RPMI8226 (cell line): ENCODE data around the gene KRT17.
"Not testable (repeated sequence)": the region's sequence is repeated elsewhere in the genome, so short reads cannot be mapped to it uniquely, and the experiment has no call there.

Experiments
- DNase-seq: peaks from one replicate; pipeline ENCODE4 v3.0.0-alpha.2; 2015

KRT17 gene

DNA sequence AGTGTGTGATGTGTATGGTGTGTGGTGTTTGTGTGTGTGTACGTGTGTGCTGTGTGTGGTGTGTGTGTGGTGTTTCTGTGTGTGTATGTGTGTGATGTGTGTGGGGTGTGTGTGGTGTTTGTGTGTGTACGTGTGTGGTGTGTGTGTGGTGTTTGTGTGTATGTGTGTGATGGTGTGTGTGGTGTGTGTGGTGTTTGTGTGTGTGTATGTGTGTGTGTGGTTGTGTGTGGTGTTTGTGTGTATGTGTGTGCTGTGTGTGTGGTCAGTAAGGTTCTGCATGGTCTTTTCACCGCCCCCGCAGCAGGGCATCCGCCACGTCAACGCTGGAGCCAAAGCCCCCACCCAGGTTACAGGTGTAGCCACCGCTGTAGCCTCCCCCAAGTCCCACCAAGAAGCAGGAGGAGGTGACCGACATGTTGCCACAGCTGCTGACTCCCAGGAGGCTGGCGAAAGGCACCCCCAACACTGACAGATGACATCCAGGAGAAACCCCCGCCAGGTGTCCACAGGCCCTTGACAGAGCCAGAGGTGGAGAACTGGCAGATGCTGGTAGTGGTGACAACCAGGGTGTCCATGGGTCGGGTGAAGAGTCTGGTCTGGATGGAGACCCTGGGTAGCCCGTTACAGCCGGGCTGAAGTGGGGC lies 9.3 kb upstream of the KRT17 start:
- peak; percentile 34 for DNase-seq

DNA sequence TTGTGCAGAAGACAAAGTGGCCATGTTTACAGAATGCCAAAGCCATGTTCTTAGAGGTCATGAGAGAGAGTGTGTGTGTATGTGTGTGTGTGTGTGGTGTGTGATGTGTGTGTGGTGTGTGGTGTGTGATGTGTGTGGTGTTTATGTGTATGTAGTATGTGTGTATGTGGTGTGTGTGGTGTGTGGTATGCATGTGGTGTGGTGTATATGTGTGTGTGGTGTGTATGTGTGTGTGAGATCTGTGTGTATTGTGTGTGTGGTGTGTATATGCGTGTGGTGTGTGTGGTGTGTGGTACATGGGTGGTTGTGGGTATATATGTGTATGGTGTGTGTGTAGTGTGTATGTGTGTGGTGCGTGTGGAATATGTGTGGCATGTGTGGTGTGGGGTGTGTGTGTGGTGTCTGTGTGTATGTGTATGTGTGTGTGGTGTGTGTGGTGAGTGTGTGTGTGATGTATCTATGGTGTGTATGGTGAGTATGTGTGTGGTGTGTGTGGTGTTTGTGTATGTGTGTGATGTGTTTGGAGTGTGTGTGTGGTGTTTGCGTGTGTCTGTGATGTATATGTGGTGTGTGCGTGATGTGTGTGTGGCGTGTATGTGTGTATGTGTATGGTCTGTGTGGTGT lies 8.2 kb upstream of the KRT17 start:
- no peak for DNase-seq

DNA sequence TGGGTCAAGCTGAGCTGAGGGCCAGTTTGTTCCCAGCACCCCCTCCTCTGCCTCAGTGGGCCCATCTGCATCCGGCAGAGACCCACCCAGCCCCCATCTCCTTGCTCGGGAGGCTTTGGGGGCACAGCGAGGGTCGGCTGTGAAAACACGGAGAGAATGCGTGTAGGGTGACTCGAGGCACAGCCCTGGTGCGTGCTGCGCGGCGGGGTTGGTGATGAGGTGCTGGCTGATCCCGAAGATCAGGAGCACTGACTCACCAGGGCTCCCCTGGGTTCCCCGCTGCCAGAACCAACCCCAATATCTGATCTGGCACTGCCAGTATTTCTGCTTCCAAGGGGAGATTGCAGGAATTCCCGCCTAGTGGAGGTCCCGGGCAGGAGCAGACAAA lies 7.5 kb upstream of the KRT17 start:
- DNase-seq, result no peak

DNA sequence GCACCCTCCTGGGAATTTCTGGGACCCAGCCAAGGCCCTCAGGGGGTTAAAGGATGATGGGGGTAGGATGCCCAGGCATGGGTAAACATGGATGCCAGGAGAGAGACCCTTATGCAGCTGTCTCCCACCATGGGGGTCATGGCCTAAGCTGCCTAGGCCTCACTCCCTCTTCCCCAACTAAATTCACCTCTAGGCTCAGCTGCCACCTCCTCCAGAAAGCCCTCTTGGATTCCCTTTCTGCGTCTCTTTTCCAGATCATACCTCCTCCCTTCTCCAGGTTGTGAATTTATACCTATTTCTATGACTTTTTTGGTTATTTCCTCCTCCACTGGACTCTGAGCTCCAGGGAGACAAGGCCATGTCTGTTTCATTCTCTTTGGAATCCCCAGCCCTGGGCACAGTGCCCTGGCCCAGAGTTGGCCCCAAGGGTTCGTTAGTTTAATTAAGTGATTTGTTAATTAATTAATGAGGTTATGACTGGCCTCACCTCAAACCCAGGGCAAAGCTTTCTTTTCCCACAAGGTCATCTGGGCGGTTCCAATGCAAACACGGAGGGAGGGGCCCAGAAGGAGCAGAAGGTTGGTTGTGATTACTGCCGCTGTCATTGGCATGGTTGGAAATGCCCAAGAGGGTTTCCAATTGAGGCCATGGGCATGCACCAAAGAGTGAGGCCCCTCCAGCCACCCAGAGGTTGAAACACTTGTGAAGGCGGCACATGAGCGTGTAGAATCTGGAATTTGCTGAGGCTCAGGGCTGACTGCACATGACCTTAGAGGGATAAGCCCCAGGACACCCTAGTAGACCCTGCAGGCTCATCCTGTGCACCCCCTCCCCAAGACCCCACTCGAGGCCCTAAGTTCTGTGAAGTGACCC lies 6.9 kb upstream of the KRT17 start:
- DNase-seq, result no peak

DNA sequence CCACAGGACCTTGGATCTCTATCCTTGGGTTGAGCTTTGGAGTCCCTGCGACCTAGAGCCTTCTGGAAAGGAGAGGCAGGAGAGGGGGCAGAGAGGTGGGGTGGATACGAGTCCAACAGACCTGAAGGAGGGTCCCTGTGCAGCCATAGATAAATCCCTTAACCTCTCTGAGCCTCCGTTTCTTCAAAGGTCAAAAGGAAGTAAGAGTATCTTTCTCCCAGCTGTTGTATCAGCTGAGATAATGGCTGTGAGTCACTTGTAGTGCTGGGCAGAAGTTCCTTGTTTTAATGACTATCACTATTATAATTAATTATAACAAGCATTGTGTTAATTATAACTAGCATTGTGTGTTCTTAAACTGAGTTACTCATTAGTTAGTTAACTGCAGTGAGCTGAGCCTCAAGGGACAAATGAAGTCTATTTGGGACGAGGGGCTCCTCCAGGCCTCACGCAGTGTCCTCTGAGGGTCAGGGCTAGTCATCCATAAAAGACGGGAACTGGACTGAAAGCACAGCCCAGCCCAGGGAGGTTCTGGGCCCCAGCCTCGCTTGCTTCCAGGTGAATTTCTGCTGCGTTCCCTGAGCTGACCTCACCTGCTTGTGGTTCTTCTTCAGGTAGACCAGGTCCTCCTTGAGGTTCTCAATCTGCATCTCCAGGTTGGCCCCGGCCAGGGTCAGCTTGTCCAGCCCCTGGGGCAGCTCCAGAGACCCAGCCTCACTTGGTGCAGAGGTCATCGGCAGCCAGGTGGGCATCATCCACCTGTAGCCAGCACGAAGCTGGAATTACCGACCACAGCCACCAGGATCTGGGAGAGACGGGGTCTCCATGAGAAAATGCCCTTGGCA lies 5.7 kb upstream of the KRT17 start:
- no peak for DNase-seq

DNA sequence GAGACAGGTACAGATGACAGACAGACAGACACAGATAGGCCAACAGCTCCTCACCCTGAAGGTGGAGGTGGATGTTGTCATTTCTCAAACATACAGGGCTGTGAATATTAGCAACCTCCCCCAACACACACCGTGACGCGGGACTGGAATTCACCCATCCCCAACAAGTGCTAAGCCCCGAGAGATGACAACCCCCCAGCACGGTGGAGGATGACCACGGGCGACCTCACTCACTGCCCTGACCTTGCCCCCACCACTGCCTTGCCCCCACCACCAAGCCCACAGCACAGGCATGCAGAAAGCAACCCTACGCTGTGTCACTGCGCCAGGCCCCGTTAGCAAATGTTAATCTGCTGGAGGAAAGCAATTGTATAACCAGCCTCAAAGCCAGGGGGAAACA lies 4.9 kb upstream of the KRT17 start:
- DNase-seq, result no peak

DNA sequence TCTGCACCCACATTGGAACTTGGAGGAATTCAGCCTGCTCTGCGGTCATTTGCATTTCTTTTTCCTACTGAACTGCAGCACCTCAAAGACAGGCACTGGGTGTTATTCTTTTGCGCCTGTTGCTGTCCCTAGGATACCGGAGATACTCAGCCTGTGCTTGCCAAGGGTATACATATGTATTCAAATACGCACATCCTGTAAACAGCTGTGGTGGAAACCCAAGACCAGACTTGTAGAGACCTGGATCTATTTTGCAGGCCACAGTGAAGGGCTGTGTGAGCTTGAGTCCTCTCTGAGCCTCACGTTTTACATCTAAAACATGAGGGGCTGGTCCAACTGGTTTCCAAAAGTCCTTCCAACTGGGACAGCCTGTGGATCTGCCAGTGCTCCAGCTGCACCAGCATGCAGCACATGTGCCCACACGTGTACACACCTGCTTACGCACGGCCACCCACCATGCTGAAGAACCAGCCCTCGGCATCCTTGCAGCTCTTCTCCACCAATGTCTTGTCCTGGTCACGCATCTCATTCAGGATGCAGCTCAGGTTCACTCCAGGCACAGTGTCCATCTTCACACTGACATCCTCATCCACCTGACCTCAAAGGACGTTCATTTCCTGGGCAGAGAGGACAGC lies 4.4 kb upstream of the KRT17 start:
- DNase-seq, result not testable (repeated sequence)

DNA sequence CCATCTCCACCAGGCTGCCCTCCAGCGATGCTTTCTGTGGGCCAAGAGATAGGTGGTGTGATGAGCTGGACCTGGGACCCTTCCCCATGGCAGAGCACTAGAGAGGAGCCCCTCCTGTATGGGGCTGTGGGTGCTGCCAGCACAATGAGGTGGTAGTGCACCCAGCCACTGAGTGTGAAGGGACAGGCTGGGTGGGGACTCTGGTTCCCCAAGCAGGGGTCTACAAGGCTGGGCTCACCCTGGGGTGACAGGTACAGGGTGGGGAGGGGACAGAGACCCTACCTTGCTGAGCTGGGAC lies 3.6 kb upstream of the KRT17 start:
- DNase-seq, result not testable (repeated sequence)

DNA sequence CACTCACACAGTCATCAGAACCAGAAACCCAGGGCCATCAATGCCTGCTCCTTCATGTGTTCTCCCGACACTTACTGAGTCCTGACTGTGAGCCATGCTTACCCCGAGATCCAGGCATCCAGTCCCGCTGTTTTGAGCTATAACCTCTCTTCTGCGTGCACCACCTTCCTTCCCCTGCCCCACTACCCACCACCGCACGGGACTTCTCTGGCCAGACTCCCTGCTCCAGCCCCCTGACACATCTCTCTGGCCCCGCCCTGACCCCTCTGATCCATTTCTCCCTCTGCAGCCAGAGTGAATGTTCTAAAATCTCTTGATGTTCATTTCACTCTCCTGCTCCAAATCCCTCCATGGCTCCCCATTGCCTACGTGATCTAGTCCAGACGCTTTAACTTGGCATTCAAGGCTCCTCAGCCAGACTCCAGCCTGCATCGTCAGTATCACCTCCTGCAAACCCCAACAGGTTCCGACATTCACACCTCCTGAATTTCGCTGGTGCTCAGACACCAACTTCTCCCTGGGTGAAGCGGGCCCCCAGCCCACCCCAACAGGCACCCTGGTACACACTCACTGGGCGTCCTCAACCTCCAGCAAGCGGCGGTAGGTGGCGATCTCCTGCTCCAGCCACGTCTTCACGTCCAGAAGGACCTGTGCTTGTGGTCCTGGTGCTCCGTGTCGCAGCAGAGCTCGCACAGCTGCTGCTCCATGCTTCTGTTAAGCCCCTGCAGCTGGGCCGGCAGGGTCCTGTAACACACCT lies 3.1 kb upstream of the KRT17 start:
- DNase-seq, result no peak

DNA sequence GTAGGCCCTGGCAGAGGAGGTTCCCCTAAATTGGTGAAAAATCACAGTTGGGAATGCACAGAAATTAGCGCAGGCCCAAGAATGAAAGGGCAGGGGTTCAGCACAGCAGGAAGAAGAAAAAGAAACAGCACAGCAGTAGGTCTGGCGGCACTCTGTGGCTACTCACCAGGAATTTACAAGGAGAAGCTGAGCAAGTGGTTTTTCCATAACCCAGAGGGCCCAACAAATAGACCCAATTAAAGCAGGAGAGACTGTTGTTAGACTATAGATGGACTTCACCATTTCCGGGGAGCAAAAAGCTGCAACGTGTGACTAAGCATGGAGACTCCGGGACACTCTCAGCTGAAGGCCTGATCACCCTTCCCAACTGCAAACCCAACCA lies 2.5 kb upstream of the KRT17 start:
- not testable (repeated sequence) for DNase-seq

DNA sequence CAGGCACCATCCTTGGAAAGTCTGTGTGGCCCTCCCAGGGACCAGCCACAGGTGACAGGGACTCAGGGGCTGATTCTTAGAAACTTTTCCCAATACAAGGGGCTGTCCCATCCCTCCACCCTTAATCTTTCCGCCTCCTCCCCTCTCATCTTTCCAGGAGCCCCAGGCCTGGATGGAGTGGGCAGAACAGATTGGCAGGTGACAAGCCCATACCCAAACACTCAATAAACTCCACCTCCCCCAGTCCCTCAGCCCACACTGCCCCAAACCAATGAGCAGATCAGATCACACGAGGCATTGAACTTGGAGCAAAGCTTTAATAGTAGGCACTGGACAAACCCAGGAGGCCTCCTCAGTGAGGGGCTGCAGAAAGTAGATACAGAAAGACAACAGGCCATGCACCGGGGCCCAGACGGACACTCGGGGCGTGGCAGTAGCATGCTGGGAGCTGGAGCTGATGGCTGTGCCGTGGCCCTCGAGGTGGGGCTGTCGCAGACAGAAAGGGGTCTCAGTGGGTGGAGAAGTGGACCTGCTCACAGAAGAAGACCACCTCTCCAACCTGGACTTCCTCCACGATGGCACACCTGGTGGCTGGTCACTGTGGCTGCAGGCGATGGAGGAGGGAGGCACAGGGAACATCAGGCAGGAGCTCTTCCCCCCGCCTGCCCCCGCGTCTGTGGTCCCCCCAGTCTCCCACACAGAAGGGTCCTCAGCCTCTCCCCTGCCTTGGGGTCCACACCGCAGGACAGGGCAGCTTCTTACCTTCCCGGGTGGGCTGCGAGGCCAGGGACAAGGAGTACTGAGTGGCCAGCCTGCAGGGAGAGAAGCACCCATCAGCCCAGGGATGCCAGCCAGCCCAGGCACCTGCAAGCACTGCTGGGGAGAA lies 1.9 kb upstream of the KRT17 start:
- not testable (repeated sequence) for DNase-seq

DNA sequence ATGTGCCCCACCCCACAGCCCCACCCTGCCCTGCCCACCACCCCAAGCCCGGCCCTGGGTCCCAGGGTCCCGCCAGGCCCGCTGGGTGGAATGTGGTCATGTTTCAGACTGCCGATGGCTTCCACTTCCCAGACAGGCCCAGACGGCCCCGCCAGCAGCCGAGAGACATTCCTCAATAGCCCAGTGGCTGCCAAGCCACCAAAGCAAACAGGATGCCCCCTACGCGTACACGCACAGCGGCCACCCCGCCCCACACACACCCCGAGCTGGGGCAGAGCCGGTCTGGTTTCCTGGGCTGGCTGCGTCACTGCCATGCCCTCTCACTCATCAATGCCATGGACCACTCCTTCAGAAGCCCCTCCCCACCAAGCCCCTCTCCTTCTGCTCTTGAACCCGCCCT lies 1.2 kb upstream of the KRT17 start:
- DNase-seq, result no peak

DNA sequence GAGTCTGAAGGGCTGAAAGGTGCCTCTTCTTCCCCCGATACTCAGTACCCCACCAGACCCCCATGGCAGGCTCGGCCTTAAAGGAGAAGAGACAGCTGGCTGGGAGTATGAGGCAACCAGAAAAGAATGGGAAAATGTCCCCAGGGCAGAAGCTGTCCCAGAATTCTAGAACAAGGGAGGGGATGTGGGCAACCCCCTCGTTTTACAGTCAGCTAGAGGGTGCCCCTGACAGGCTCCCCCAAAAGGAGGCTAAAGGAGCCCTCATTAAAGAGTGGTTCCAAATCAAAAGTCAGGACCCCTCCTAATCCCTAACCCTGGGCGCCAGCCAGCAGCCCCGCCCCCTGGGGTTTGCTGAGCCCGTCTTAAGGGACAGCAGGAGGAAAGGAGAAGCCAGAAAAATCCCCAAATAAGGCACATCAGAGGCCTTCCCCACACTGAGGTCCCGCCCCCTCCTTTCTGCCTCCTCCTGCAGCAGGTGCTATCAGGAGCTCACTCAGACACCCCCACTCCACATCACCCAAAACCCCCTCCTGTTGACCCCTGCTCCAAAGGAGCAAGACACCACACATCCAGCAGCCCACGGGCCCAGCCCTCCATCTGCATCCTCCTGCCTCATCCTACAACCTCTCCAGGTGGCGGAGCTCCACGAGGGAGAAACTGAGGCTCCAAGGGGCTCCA lies 1.1 kb downstream of the KRT17 start:
- not testable (repeated sequence) for DNase-seq

DNA sequence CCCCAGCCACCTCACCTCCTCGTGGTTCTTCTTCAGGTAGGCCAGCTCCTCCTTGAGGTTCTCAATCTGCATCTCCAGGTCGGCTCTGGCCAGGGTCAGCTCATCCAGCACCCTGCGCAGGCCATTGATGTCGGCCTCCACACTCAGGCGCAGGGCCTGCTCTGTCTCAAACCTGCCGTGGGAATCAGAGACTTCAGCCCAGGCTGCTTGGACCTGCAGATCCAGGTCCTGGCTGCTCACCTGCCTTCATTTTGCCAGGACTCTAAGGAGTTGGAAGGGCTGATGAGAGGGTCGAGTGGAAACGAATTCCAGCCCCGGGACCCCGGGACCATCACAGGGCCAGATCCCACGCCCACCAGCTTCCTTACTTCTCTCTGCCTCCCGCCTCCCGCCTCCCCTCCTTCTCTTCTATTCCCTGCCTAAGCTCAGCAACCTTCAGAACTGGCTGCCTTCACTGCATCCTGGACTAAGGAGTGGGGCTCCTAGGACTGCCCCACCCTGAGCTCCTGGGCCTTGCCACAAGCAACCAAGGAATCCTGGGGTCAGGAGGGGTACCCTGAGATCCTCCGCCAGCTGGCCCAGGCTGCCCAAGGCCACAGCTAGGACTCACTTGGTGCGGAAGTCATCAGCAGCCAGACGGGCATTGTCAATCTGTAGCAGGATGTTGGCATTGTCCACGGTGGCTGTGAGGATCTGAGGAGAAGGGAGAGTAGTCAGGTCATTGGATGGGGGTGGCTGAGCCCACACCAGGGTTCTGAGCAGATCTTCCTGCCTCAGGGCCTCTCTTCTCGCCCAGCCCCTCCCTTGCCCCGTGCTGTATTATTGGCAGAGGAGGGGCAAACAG lies 1.8 kb downstream of the KRT17 start:
- not testable (repeated sequence) for DNase-seq

DNA sequence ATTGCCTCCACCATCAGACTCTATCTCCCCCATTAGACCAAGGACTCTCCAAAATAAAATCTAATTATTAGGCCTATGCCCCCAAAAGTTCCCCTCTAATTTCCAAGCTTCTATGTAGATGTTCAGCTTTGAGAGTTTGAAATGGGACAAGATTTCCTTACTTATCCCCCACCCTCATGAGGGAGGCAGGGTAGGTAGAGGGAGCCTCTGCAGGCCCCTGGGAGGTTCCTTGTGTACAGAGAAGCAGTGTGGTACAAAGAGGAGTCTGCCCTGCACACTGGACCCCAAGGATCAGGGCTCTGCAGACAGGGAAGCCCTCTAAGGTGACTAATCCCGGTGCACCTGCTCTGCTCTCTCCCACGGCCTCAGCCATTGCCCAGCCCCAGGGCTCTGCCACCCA lies 2.5 kb downstream of the KRT17 start:
- no peak for DNase-seq

DNA sequence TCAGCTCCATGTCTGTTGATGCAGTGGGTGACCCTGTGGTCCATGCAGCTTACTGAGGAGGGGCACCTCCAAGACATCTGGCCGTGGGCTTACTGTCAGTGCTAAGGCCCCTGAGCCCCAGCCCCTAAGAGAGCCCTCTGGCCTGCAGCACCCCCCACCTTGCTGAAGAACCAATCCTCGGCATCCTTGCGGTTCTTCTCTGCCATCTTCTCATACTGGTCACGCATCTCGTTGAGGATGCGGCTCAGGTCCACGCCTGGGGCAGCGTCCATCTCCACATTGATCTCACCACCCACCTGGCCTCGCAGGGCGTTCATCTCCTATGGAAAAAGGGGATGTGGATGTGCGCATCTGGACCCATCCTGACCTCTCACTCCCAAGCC lies 2.9 kb downstream of the KRT17 start:
- DNase-seq, result not testable (repeated sequence)

DNA sequence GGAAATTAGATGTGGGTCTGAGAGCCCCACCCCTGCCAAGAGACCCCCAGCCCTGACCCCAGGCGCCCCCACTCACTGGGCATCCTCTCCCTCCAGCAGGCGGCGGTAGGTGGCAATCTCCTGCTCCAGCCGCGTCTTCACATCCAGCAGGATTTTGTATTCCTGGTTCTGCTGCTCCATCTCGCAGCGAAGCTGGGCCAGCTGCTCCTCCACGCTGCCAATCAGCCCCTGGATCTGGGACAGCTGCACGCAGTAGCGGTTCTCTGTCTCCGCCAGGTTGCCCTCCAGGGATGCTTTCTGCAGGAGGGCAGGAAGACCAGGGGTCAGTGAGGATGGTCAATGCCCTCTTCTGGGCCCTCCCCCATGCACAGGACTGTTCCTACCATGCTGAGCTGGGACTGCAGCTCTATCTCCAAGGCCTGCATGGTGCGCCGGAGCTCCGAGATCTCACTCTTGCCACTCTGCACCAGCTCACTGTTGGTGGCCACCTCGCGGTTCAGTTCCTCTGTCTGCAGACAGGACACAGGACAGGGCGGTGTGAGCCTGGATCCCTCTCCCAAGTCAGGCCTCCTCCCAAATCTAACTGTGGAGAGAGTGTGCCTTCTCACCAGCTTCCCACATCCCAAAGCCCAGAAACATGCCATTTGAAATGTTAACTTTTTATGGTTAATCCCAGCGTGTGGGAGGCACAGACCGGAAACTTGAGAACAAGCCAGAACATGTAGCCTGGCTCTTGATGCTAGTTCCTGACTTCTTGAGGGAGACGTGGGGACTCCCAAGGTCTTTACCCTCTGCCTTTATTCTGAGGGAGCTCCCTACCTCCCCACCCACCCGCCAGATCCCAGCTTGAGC lies 3.6 kb downstream of the KRT17 start:
- DNase-seq, result no peak

DNA sequence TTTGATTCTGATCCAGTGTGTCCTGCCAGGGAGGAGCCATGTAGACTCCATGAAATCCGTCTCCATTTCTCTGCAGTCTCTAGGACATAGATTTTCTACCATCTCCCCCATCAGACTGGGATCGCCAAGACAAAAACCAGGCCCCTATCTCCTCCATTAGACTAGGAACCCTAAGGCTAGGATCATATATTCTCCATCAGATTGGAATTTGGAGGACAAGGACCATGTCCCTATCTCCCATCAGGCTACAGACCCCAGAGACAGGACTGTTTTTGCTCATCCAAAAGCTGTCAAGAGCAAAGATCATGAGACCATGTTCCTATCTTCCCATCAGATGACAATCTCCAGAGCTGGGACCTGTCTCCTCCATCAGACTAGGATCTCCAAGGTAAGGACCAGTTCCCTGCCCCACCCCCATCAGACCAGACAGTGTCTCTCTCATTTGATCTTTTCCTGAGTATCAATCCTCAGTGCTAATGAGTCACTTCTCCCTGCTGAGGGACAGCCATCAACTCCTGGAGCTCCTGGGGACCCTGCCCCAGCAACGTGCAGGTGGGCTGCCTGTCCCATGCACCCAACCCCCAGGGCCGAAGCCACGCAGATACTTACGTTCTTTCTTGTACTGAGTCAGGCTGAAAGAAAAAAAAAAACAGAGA lies 4.3 kb downstream of the KRT17 start:
- DNase-seq, result not testable (repeated sequence)
